Left renal pelvis (tissue), 4 donors: ENCODE measurements around the gene TADA2B. TPM values are rescaled to one million over a fixed set of nuclear protein-coding genes. Genes with fewer than 3 reads are reported as not detected.

Experiments used
- DNase-seq, 4 donors: peaks; one replicate each; pipeline ENCODE4 v3.0.0-alpha.2; 2013; ENCODE audit warnings: low read depth in 4 of 4, low spot score in 3 of 4
- polyA plus RNA-seq, 4 donors: library from polyadenylated mRNA; unstranded; fragments of 120-200 nt; gene quantifications; one replicate each; pipeline ENCODE4 v1.2.1, GENCODE V29; 2013; ENCODE audit not compliant: insufficient read length in 4 of 4

Gene TADA2B
- polyA plus RNA-seq, 4 donors: 17.8 to 22.0 (median 18.6) TPM

GRCh38 chr4:7103607-7104365 is 60.6 kb downstream of the TADA2B start:
- peak in 3 of 4 donors; percentile 55 to 67 (median 62) for DNase-seq

GRCh38 chr4:7104366-7105031 is 61.3 kb downstream of the TADA2B start:
- DNase-seq: no peak

GRCh38 chr4:7105276-7105675 is 62.1 kb downstream of the TADA2B start:
- no peak for DNase-seq

- DNase-seq: no peak
Observed at GRCh38 chr4:7107166-7107905, 64.2 kb downstream of the TADA2B start.

Other genes starting within 250 kb of the TADA2B start
- gene TBC1D14, start 133.5 kb upstream of the TADA2B start, polyA plus RNA-seq: 10 to 100 TPM; 49.2 to 61.1 (median 57.3) TPM
- 10 to 100 TPM; 20.2 to 38.0 (median 32.9) TPM for gene GRPEL1, start 24.7 kb downstream of the TADA2B start, polyA plus RNA-seq
- gene SORCS2, start 149.2 kb downstream of the TADA2B start, polyA plus RNA-seq: 10 to 100 TPM in 1 of 4 donors, 1 to 10 TPM in 3; 5.8 to 64.8 (median 8.9) TPM